Nephron (organoid): Measurements from ENCODE around the gene RIMS4.
"Not testable (repeated sequence)": the region's sequence is repeated elsewhere in the genome, so short reads cannot be mapped to it uniquely, and the experiment has no call there.

ENCODE experiments used
- H3K27ac Mint-ChIP-seq, 3 experiments: 2 replicates each; pipeline ENCODE4 v1.8.0; 2020; ENCODE audit warnings: mixed read lengths in 3 of 3, mild to moderate bottlenecking in 2 of 3, moderate library complexity in 1 of 3
- H3K27me3 Mint-ChIP-seq: 2 replicates; pipeline ENCODE4 v1.8.0; 2021; ENCODE audit warnings: low read depth, mild to moderate bottlenecking, moderate library complexity, mixed read lengths
- H3K36me3 Mint-ChIP-seq: 2 replicates; pipeline ENCODE4 v1.8.0; 2020; ENCODE audit warnings: low read depth, mixed read lengths
- H3K4me1 Mint-ChIP-seq: 2 replicates; pipeline ENCODE4 v1.8.0; 2020; ENCODE audit warnings: mixed read lengths
- H3K4me3 Mint-ChIP-seq, 3 experiments: 2 replicates each; pipeline ENCODE4 v1.8.0; 2020; ENCODE audit warnings: mild to moderate bottlenecking in 3 of 3, mixed read lengths in 3 of 3, moderate library complexity in 2 of 3
- H3K9me3 Mint-ChIP-seq: 2 replicates; pipeline ENCODE4 v1.8.0; 2020; ENCODE audit warnings: mixed read lengths
- CTCF ChIP-seq, 3 experiments: fragments of 200-600 bp; sonication (generic); IDR thresholded peaks; one replicate each; pipeline ENCODE4 v1.5.0; 2021; ENCODE audit warnings: antibody characterized with exemption in 3 of 3; ENCODE audit not compliant: unreplicated experiment in 3 of 3

Gene RIMS4

GRCh38 chr20:44765701-44766347 lies 44.5 kb downstream of the RIMS4 start:
- no peak overlapping the region for H3K4me3 Mint-ChIP-seq
- no peaks in the 10 kb centered on the region for H3K9me3 Mint-ChIP-seq
- TF ChIP-seq CTCF (IDR thresholded peaks at IDR 0.05; ENCODE audit: unreplicated experiment in 3 of 3): no peak
- H3K27ac Mint-ChIP-seq: no peak overlapping the region
- H3K27me3 Mint-ChIP-seq: peaks cover 3% of the 10 kb centered on the region
- no peaks in the 10 kb centered on the region for H3K4me1 Mint-ChIP-seq
- no peaks in the 10 kb centered on the region for H3K36me3 Mint-ChIP-seq

GRCh38 chr20:44765091-44765490 lies 45.3 kb downstream of the RIMS4 start:
- TF ChIP-seq CTCF (IDR thresholded peaks at IDR 0.05; ENCODE audit: unreplicated experiment in 3 of 3): no peak
- Mint-ChIP-seq H3K27me3 (peaks cover 7% of the 10 kb centered on the region), H3K4me1 (no peaks in the 10 kb centered on the region), H3K9me3 (no peaks in the 10 kb centered on the region), H3K27ac (no peak overlapping the region), H3K4me3 (no peak overlapping the region), H3K36me3 (no peaks in the 10 kb centered on the region)

- H3K9me3 Mint-ChIP-seq, H3K36me3 Mint-ChIP-seq, H3K27me3 Mint-ChIP-seq, H3K4me1 Mint-ChIP-seq, H3K27ac Mint-ChIP-seq, H3K4me3 Mint-ChIP-seq: not testable (repeated sequence)
These were observed 46.5 kb downstream of the RIMS4 start for GRCh38 chr20:44763798-44764197.

GRCh38 chr20:44762466-44763140 lies 47.7 kb downstream of the RIMS4 start:
- Mint-ChIP-seq H3K9me3 (no peaks in the 10 kb centered on the region), H3K4me3 (no peak overlapping the region), H3K4me1 (no peaks in the 10 kb centered on the region), H3K36me3 (no peaks in the 10 kb centered on the region), H3K27me3 (peaks cover 7% of the 10 kb centered on the region), H3K27ac (no peak overlapping the region)
- no peak for TF ChIP-seq CTCF (IDR thresholded peaks at IDR 0.05; ENCODE audit: unreplicated experiment in 3 of 3)

GRCh38 chr20:44761423-44761822 lies 48.9 kb downstream of the RIMS4 start:
- no peaks in the 10 kb centered on the region for H3K4me1 Mint-ChIP-seq
- no peak overlapping the region for H3K27ac Mint-ChIP-seq
- no peaks in the 10 kb centered on the region for H3K36me3 Mint-ChIP-seq
- no peak overlapping the region for H3K4me3 Mint-ChIP-seq
- no peaks in the 10 kb centered on the region for H3K9me3 Mint-ChIP-seq
- no peak for TF ChIP-seq CTCF (IDR thresholded peaks at IDR 0.05; ENCODE audit: unreplicated experiment in 3 of 3)
- H3K27me3 Mint-ChIP-seq: peaks cover 6% of the 10 kb centered on the region

- no peak for TF ChIP-seq CTCF (IDR thresholded peaks at IDR 0.05; ENCODE audit: unreplicated experiment in 3 of 3)
- Mint-ChIP-seq H3K36me3 (no peaks in the 10 kb centered on the region), H3K27me3 (peaks cover 4% of the 10 kb centered on the region), H3K27ac (no peak overlapping the region), H3K4me3 (no peak overlapping the region), H3K9me3 (no peaks in the 10 kb centered on the region), H3K4me1 (no peaks in the 10 kb centered on the region)
These were observed 50.8 kb downstream of the RIMS4 start for GRCh38 chr20:44759595-44759994.
